ENCODE results near the gene RAB36.

Gene RAB36

GRCh38 chr22:23180301-23180892, 35.1 kb downstream of the RAB36 start, which contains the start of gene BCR:
Gene BCR, plus strand, starts transcription at chr22:23180509. Its CDS starts 452 bp downstream, at chr22:23180961.
- DNase-seq (ENCODE audit: low read depth in 1 of 2, low spot score in 1 of 2), result peak; percentile 75 to 88
- in situ Hi-C loops (cut with HindIII; ENCODE audit: low pct_unique_long_range_greater_than_20kb, low sequenced_read_pairs), result no loop called here
- no peak for TF ChIP-seq JUND (IDR thresholded peaks at IDR 0.05; ENCODE audit: low read depth)

- DNase-seq (ENCODE audit: low read depth in 1 of 2, low spot score in 1 of 2), result no peak
- in situ Hi-C loops (cut with HindIII; ENCODE audit: low pct_unique_long_range_greater_than_20kb, low sequenced_read_pairs), result no loop called here
- no peak for TF ChIP-seq JUND (IDR thresholded peaks at IDR 0.05; ENCODE audit: low read depth)
These were observed 35.8 kb downstream of the RAB36 start for GRCh38 chr22:23180893-23181720.

GRCh38 chr22:23181721-23182308, 36.5 kb downstream of the RAB36 start:
- no peak for DNase-seq (ENCODE audit: low read depth in 1 of 2, low spot score in 1 of 2)
- TF ChIP-seq JUND (IDR thresholded peaks at IDR 0.05; ENCODE audit: low read depth), result no peak
- in situ Hi-C loops (cut with HindIII; ENCODE audit: low pct_unique_long_range_greater_than_20kb, low sequenced_read_pairs), result no loop called here

GRCh38 chr22:23182309-23183060, 37.2 kb downstream of the RAB36 start:
- in situ Hi-C loops (cut with HindIII; ENCODE audit: low pct_unique_long_range_greater_than_20kb, low sequenced_read_pairs), result no loop called here
- peak in 1 of 2 experiments; percentile 45 for DNase-seq (ENCODE audit: low read depth in 1 of 2, low spot score in 1 of 2)
- no peak for TF ChIP-seq JUND (IDR thresholded peaks at IDR 0.05; ENCODE audit: low read depth)

GRCh38 chr22:23183061-23183698, 37.9 kb downstream of the RAB36 start:
- in situ Hi-C loops (cut with HindIII; ENCODE audit: low pct_unique_long_range_greater_than_20kb, low sequenced_read_pairs), result no loop called here
- no peak for TF ChIP-seq JUND (IDR thresholded peaks at IDR 0.05; ENCODE audit: low read depth)
- peak; percentile 63 to 68 for DNase-seq (ENCODE audit: low read depth in 1 of 2, low spot score in 1 of 2)

GRCh38 chr22:23184100-23184763, 39.0 kb downstream of the RAB36 start:
- in situ Hi-C loops (cut with HindIII; ENCODE audit: low pct_unique_long_range_greater_than_20kb, low sequenced_read_pairs), result no loop called here
- no peak for DNase-seq (ENCODE audit: low read depth in 1 of 2, low spot score in 1 of 2)
- TF ChIP-seq JUND (IDR thresholded peaks at IDR 0.05; ENCODE audit: low read depth), result no peak

GRCh38 chr22:23184764-23185113, 39.5 kb downstream of the RAB36 start:
- no peak for DNase-seq (ENCODE audit: low read depth in 1 of 2, low spot score in 1 of 2)
- in situ Hi-C loops (cut with HindIII; ENCODE audit: low pct_unique_long_range_greater_than_20kb, low sequenced_read_pairs), result no loop called here
- TF ChIP-seq JUND (IDR thresholded peaks at IDR 0.05; ENCODE audit: low read depth), result no peak

- DNase-seq (ENCODE audit: low read depth in 1 of 2, low spot score in 1 of 2), result no peak
- no peak for TF ChIP-seq JUND (IDR thresholded peaks at IDR 0.05; ENCODE audit: low read depth)
- in situ Hi-C loops (cut with HindIII; ENCODE audit: low pct_unique_long_range_greater_than_20kb, low sequenced_read_pairs), result no loop called here
These were observed 41.9 kb downstream of the RAB36 start for GRCh38 chr22:23187211-23187610.

- no peak for TF ChIP-seq JUND (IDR thresholded peaks at IDR 0.05; ENCODE audit: low read depth)
- in situ Hi-C loops (cut with HindIII; ENCODE audit: low pct_unique_long_range_greater_than_20kb, low sequenced_read_pairs), result no loop called here
- no peak for DNase-seq (ENCODE audit: low read depth in 1 of 2, low spot score in 1 of 2)
These were observed 42.8 kb downstream of the RAB36 start for GRCh38 chr22:23187871-23188700.

- no peak for DNase-seq (ENCODE audit: low read depth in 1 of 2, low spot score in 1 of 2)
- in situ Hi-C loops (cut with HindIII; ENCODE audit: low pct_unique_long_range_greater_than_20kb, low sequenced_read_pairs), result no loop called here
- no peak for TF ChIP-seq JUND (IDR thresholded peaks at IDR 0.05; ENCODE audit: low read depth)
These were observed 45.2 kb downstream of the RAB36 start for GRCh38 chr22:23190526-23190925.

- in situ Hi-C loops (cut with HindIII; ENCODE audit: low pct_unique_long_range_greater_than_20kb, low sequenced_read_pairs), result no loop called here
These were observed 46.9 kb downstream of the RAB36 start for GRCh38 chr22:23192133-23192532.

More at GRCh38 chr22:23192133-23192532, 46.9 kb downstream of the RAB36 start:
- peak; percentile 69 to 81 for DNase-seq (ENCODE audit: low read depth in 1 of 2, low spot score in 1 of 2)
- TF ChIP-seq JUND (IDR thresholded peaks at IDR 0.05; ENCODE audit: low read depth), result no peak
